ENCODE measurements around the gene SCN5A. TPM values are rescaled to one million over a fixed set of nuclear protein-coding genes. Genes with fewer than 3 reads are reported as not detected.

SCN5A gene
- polyA plus RNA-seq, 1 experiment = 0.74 TPM

- H3K36me3 ChIP-seq (ENCODE audit: control insufficient read depth, insufficient read depth, low read length) = no peaks in the 10 kb centered on the region
- no peak for DNase-seq (ENCODE audit: low read depth)
- no peak overlapping the region for H3K4me3 ChIP-seq (ENCODE audit: low read depth, low read length)
- POLR2A ChIA-PET = no interaction called here
- peaks cover 17% of the 10 kb centered on the region for H3K27me3 ChIP-seq (ENCODE audit: control insufficient read depth, insufficient read depth, low read length)
- CTCF ChIA-PET = interaction anchor here (0.6 to 3.5 kb wide), 8 partner anchors 9 to 182 kb away, joined by 3 to 31 read pairs (median 5); partner anchors contain the start of gene EXOG
- TF ChIP-seq CTCF (IDR thresholded peaks at IDR 0.05; ENCODE audit: insufficient read depth, low read depth, low read length) = peak; percentile 48
Measured at GRCh38 chr3:38662544-38662943, 13.1 kb upstream of the SCN5A start.

GRCh38 chr3:38658841-38659240, 9.4 kb upstream of the SCN5A start:
- ChIA-PET CTCF (interaction anchor here (1.9 to 10.0 kb wide), 2 partner anchors 8 to 136 kb away, joined by 10 to 121 read pairs; no protein-coding TSS in a partner anchor), POLR2A (no interaction called here)
- Histone ChIP-seq H3K4me3 (ENCODE audit: low read depth, low read length) (no peak overlapping the region), H3K27me3 (ENCODE audit: control insufficient read depth, insufficient read depth, low read length) (peaks cover 26% of the 10 kb centered on the region), H3K36me3 (ENCODE audit: control insufficient read depth, insufficient read depth, low read length) (no peaks in the 10 kb centered on the region)
- TF ChIP-seq CTCF (IDR thresholded peaks at IDR 0.05; ENCODE audit: insufficient read depth, low read depth, low read length) = no peak
- no peak for DNase-seq (ENCODE audit: low read depth)

GRCh38 chr3:38657369-38657768, 7.9 kb upstream of the SCN5A start:
- peaks cover 28% of the 10 kb centered on the region for H3K27me3 ChIP-seq (ENCODE audit: control insufficient read depth, insufficient read depth, low read length)

GRCh38 chr3:38655708-38656300, 6.3 kb upstream of the SCN5A start:
- TF ChIP-seq CTCF (IDR thresholded peaks at IDR 0.05; ENCODE audit: insufficient read depth, low read depth, low read length) = peak; percentile 57
- Histone ChIP-seq H3K4me3 (ENCODE audit: low read depth, low read length) (no peak overlapping the region), H3K27me3 (ENCODE audit: control insufficient read depth, insufficient read depth, low read length) (peaks cover 29% of the 10 kb centered on the region), H3K36me3 (ENCODE audit: control insufficient read depth, insufficient read depth, low read length) (no peaks in the 10 kb centered on the region)
- DNase-seq (ENCODE audit: low read depth) = no peak
- ChIA-PET POLR2A (no interaction called here), CTCF (interaction anchor here (0.7 to 10.0 kb wide), 14 partner anchors 9 to 188 kb away, joined by 3 to 121 read pairs (median 3); partner anchors contain the start of gene EXOG)

More at GRCh38 chr3:38657369-38657768, 7.9 kb upstream of the SCN5A start:
- no peak for TF ChIP-seq CTCF (IDR thresholded peaks at IDR 0.05; ENCODE audit: insufficient read depth, low read depth, low read length)
- DNase-seq (ENCODE audit: low read depth) = no peak
- ChIA-PET POLR2A (no interaction called here), CTCF (interaction anchor here (1.0 to 10.0 kb wide), 6 partner anchors 13 to 164 kb away, joined by 3 to 121 read pairs (median 4); partner anchors contain the start of gene EXOG)
- Histone ChIP-seq H3K36me3 (ENCODE audit: control insufficient read depth, insufficient read depth, low read length) (no peaks in the 10 kb centered on the region), H3K4me3 (ENCODE audit: low read depth, low read length) (no peak overlapping the region)

GRCh38 chr3:38653685-38654537, 4.4 kb upstream of the SCN5A start:
- H3K27me3 ChIP-seq (ENCODE audit: control insufficient read depth, insufficient read depth, low read length) = peaks cover 24% of the 10 kb centered on the region
- POLR2A ChIA-PET = no interaction called here
- H3K4me3 ChIP-seq (ENCODE audit: low read depth, low read length) = no peak overlapping the region
- TF ChIP-seq CTCF (IDR thresholded peaks at IDR 0.05; ENCODE audit: insufficient read depth, low read depth, low read length) = no peak
- H3K36me3 ChIP-seq (ENCODE audit: control insufficient read depth, insufficient read depth, low read length) = no peaks in the 10 kb centered on the region
- no peak for DNase-seq (ENCODE audit: low read depth)
- CTCF ChIA-PET = interaction anchor here (1.0 to 10.0 kb wide), 3 partner anchors 9 to 190 kb away, joined by 4 to 121 read pairs (median 6); no protein-coding TSS in a partner anchor
